GM23338 (cell line): Measurements from ENCODE around the gene VGLL4. TPM values are rescaled to one million over a fixed set of nuclear protein-coding genes. Genes with fewer than 3 reads are reported as not detected.

ENCODE experiments used
- ATAC-seq: fragments of 200-7000 bp; cut with Tn5 transposase; 3 replicates; pipeline ENCODE4 v1.9.1; 2020
- DNase-seq: peaks from one replicate; pipeline ENCODE4 v3.0.0-alpha.2; 2015; ENCODE audit warnings: low spot score
- H2AFZ ChIP-seq: fragments of 200-600 bp; sonication (generic); 2 replicates; pipeline ENCODE4 v1.8.0; 2016; ENCODE audit warnings: antibody characterized with exemption, mild to moderate bottlenecking, moderate library complexity
- H3F3A ChIP-seq: fragments of 200-600 bp; sonication (generic); replicated peaks from 2 replicates; pipeline ENCODE4 v1.8.0; 2017; ENCODE audit warnings: antibody characterized with exemption, mixed run types, low read depth
- H3K27ac ChIP-seq: fragments of 200-600 bp; sonication (generic); 2 replicates; pipeline ENCODE4 v1.6.1; 2016; ENCODE audit warnings: low read depth
- H3K27me3 ChIP-seq: fragments of 200-600 bp; sonication (generic); 2 replicates; pipeline ENCODE4 v1.8.0; 2016; ENCODE audit warnings: mild to moderate bottlenecking, mixed run types, moderate library complexity; ENCODE audit not compliant: insufficient read depth
- H3K36me3 ChIP-seq: fragments of 200-600 bp; sonication (generic); 2 replicates; pipeline ENCODE4 v1.8.0; 2016; ENCODE audit warnings: mild to moderate bottlenecking; ENCODE audit not compliant: insufficient read depth
- H3K4me1 ChIP-seq: fragments of 200-600 bp; sonication (generic); 2 replicates; pipeline ENCODE4 v1.8.0; 2016; ENCODE audit warnings: mild to moderate bottlenecking, moderate library complexity; ENCODE audit not compliant: insufficient read depth
- H3K4me2 ChIP-seq: fragments of 200-600 bp; sonication (generic); 2 replicates; pipeline ENCODE4 v1.7.1; 2017; ENCODE audit warnings: mixed run types
- H3K4me3 ChIP-seq: fragments of 200-600 bp; sonication (generic); 2 replicates; pipeline ENCODE4 v1.6.1; 2016; ENCODE audit warnings: mixed run types
- H3K79me2 ChIP-seq: fragments of 200-600 bp; sonication (generic); replicated peaks from 2 replicates; pipeline ENCODE4 v1.8.0; 2017; ENCODE audit warnings: mild to moderate bottlenecking; ENCODE audit not compliant: insufficient read depth
- H3K9me2 ChIP-seq: fragments of 200-600 bp; sonication (generic); 2 replicates; pipeline ENCODE4 v1.8.0; 2017; ENCODE audit not compliant: insufficient read depth
- H4K20me1 ChIP-seq: fragments of 200-600 bp; sonication (generic); replicated peaks from 2 replicates; pipeline ENCODE4 v1.8.0; 2017; ENCODE audit warnings: mild to moderate bottlenecking; ENCODE audit not compliant: insufficient read depth
- H3K27ac Mint-ChIP-seq: 2 replicates; pipeline ENCODE4 v1.8.0; 2020; ENCODE audit warnings: inconsistent platforms, mild to moderate bottlenecking, moderate library complexity, mixed read lengths
- H3K27me3 Mint-ChIP-seq: 3 replicates; pipeline ENCODE4 v1.8.0; 2022; ENCODE audit warnings: low read depth, mild to moderate bottlenecking, moderate library complexity, mixed read lengths, inconsistent platforms; ENCODE audit not compliant: insufficient read depth, poor library complexity
- H3K36me3 Mint-ChIP-seq: 3 replicates; pipeline ENCODE4 v1.8.0; 2021; ENCODE audit warnings: low read depth, mild to moderate bottlenecking, inconsistent platforms, moderate library complexity, mixed read lengths
- H3K4me1 Mint-ChIP-seq: 3 replicates; pipeline ENCODE4 v1.8.0; 2020; ENCODE audit warnings: mild to moderate bottlenecking, inconsistent platforms, mixed read lengths
- H3K4me3 Mint-ChIP-seq: 3 replicates; pipeline ENCODE4 v1.8.0; 2021; ENCODE audit warnings: moderate library complexity, mild to moderate bottlenecking, inconsistent platforms, mixed read lengths
- H3K9me3 Mint-ChIP-seq: 3 replicates; pipeline ENCODE4 v1.8.0; 2020; ENCODE audit warnings: moderate library complexity, mild to moderate bottlenecking, inconsistent platforms, mixed read lengths
- CREB1 ChIP-seq: fragments of 250-450 bp; sonication (Bioruptor Pico); IDR thresholded peaks from 2 replicates; pipeline ENCODE4 v1.5.0; 2020; ENCODE audit warnings: low read depth, mild to moderate bottlenecking, moderate library complexity
- ETS1 ChIP-seq: IDR thresholded peaks from 2 replicates; pipeline ENCODE4 v1.6.1; 2016; ENCODE audit warnings: antibody characterized with exemption
- EZH2phosphoT487 ChIP-seq: fragments of 200-600 bp; sonication (generic); IDR thresholded peaks from one replicate; pipeline ENCODE4 v1.8.1; 2018; ENCODE audit warnings: antibody characterized with exemption; ENCODE audit not compliant: unreplicated experiment
- JUNB ChIP-seq: IDR thresholded peaks from one replicate; pipeline ENCODE4 v1.6.1; 2016; ENCODE audit warnings: antibody characterized with exemption; ENCODE audit not compliant: unreplicated experiment
- NANOG ChIP-seq: IDR thresholded peaks from 2 replicates; pipeline ENCODE4 v1.6.1; 2016; ENCODE audit warnings: antibody characterized with exemption, borderline replicate concordance
- POLR2AphosphoS5 ChIP-seq: IDR thresholded peaks from 2 replicates; pipeline ENCODE4 v1.6.1; 2016; ENCODE audit warnings: antibody characterized with exemption, low read depth
- STAT1 ChIP-seq: IDR thresholded peaks from one replicate; pipeline ENCODE4 v1.6.1; 2016; ENCODE audit warnings: antibody characterized with exemption; ENCODE audit not compliant: unreplicated experiment
- ZNF114 ChIP-seq: fragments of 250-450 bp; sonication (Bioruptor Pico); IDR thresholded peaks from 2 replicates; pipeline ENCODE4 v1.5.0; 2020; ENCODE audit warnings: mild to moderate bottlenecking, moderate library complexity
- ZNF331 ChIP-seq: fragments of 250-450 bp; sonication (Bioruptor Pico); IDR thresholded peaks from 2 replicates; pipeline ENCODE4 v1.5.0; 2020; ENCODE audit warnings: low read depth, mild to moderate bottlenecking, moderate library complexity
- ZNF462 ChIP-seq: fragments of 250-450 bp; sonication (Bioruptor Pico); IDR thresholded peaks from 2 replicates; pipeline ENCODE4 v1.5.0; 2020; ENCODE audit warnings: mild to moderate bottlenecking, moderate library complexity
- polyA plus RNA-seq: library from polyadenylated mRNA; unstranded; fragments of >200 nt; fragmentation: Nextera tagmentation; extraction: Ambion mirVana; gene quantifications from 2 replicates; pipeline ENCODE4 v1.2.1, GENCODE V29; 2016
- total RNA-seq: library from RNA; depleted of rRNA; stranded (reverse); fragments of >200 nt; shearing (Covaris generic); gene quantifications from 2 replicates; pipeline ENCODE4 v1.2.3, GENCODE V29; 2014
- TF ChIP-seq, protein P1 (sequence below), 2 experiments: fragments of 200-600 bp in 1 of 2; sonication (generic) in 1 of 2; conservative IDR thresholded peaks; 2 replicates each; pipeline versions ENCODE4 v1.5.1 to v1.6.1; 2016 to 2017; ENCODE audit warnings: antibody characterized with exemption in 2 of 2, low read depth in 2 of 2, mild to moderate bottlenecking in 2 of 2, moderate library complexity in 1 of 2

The VGLL4 gene
- total and polyA plus RNA-seq, 2 experiments from 2014 or later: 20.8 to 45.9 TPM

DNA sequence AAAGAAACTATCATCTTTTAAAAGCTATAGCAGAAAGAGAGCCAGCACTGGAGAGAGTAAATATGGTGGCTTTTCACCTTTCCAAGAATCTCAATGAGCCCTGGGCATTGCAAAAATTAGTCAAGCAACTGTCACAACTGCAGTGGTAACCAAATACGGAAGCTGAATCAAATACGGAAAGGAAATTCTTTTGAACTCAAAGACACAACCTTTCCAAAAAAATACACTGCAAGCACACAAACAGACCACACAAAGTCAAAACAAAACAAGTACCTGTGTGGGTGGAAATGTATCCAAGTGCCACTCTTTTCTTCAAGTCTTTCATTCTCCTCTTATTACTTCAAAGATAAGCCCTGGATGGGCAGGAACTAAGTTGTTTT lies 17.6 kb downstream of the VGLL4 start:
- Histone ChIP-seq H4K20me1 (peaks cover 36% of the 10 kb centered on the region), H3K4me3 (no peak overlapping the region), H3K79me2 (peaks cover 100% of the 10 kb centered on the region), H3F3A (no peaks in the 10 kb centered on the region), H3K4me2 (no peak overlapping the region), H3K9me2 (no peaks in the 10 kb centered on the region), H3K4me1 (peaks cover 5% of the 10 kb centered on the region), H2AFZ (no peak overlapping the region), H3K27me3 (no peaks in the 10 kb centered on the region), H3K36me3 (no peaks in the 10 kb centered on the region), H3K27ac (no peak overlapping the region)
- H3K4me3 Mint-ChIP-seq: no peak overlapping the region
- H3K4me1 Mint-ChIP-seq: peaks cover 40% of the 10 kb centered on the region
- no peak for ATAC-seq
- TF ChIP-seq ZNF331: no peak
- TF ChIP-seq CREB1 (CRISPR knock-in tag): no peak
- TF ChIP-seq POLR2AphosphoS5: no peak
- H3K27me3 Mint-ChIP-seq: no peaks in the 10 kb centered on the region
- no peak for DNase-seq
- no peaks in the 10 kb centered on the region for H3K9me3 Mint-ChIP-seq
- H3K36me3 Mint-ChIP-seq: no peaks in the 10 kb centered on the region
- H3K27ac Mint-ChIP-seq: no peak overlapping the region

GRCh38 chr3:11625376-11626083 lies 18.2 kb downstream of the VGLL4 start:
- Histone ChIP-seq H3F3A (no peaks in the 10 kb centered on the region), H3K4me3 (no peak overlapping the region), H3K79me2 (peaks cover 100% of the 10 kb centered on the region), H2AFZ (no peak overlapping the region), H3K4me2 (no peak overlapping the region), H4K20me1 (peaks cover 36% of the 10 kb centered on the region), H3K36me3 (no peaks in the 10 kb centered on the region), H3K9me2 (no peaks in the 10 kb centered on the region), H3K4me1 (peaks cover 5% of the 10 kb centered on the region), H3K27me3 (no peaks in the 10 kb centered on the region), H3K27ac (no peak overlapping the region)
- Mint-ChIP-seq H3K4me1 (peaks cover 43% of the 10 kb centered on the region), H3K27me3 (no peaks in the 10 kb centered on the region), H3K9me3 (no peaks in the 10 kb centered on the region), H3K4me3 (no peak overlapping the region), H3K36me3 (no peaks in the 10 kb centered on the region), H3K27ac (no peak overlapping the region)
- DNase-seq: no peak
- no peak for ATAC-seq
- TF ChIP-seq ZNF331 (no peak), STAT1 (no peak), ETS1 (no peak), CREB1 (CRISPR knock-in tag) (no peak), POLR2AphosphoS5 (no peak), EZH2phosphoT487 (no peak), JUNB (no peak), ZNF114 (CRISPR knock-in tag) (no peak), NANOG (no peak), ZNF462 (CRISPR knock-in tag) (no peak)
- TF ChIP-seq, protein P1, sequence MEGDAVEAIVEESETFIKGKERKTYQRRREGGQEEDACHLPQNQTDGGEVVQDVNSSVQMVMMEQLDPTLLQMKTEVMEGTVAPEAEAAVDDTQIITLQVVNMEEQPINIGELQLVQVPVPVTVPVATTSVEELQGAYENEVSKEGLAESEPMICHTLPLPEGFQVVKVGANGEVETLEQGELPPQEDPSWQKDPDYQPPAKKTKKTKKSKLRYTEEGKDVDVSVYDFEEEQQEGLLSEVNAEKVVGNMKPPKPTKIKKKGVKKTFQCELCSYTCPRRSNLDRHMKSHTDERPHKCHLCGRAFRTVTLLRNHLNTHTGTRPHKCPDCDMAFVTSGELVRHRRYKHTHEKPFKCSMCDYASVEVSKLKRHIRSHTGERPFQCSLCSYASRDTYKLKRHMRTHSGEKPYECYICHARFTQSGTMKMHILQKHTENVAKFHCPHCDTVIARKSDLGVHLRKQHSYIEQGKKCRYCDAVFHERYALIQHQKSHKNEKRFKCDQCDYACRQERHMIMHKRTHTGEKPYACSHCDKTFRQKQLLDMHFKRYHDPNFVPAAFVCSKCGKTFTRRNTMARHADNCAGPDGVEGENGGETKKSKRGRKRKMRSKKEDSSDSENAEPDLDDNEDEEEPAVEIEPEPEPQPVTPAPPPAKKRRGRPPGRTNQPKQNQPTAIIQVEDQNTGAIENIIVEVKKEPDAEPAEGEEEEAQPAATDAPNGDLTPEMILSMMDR (conservative IDR thresholded peaks at IDR 0.05; ENCODE audit: low read depth in 2 of 2): no peak
